ENCODE data around the gene STAC. TPM values are rescaled to one million over a fixed set of nuclear protein-coding genes. Genes with fewer than 3 reads are reported as not detected.
A peak's percentile ranks its signal among the peaks of the same experiment; 100 is the strongest.
"Not testable (repeated sequence)": the region's sequence is repeated elsewhere in the genome, so short reads cannot be mapped to it uniquely, and the experiment has no call there.

Gene STAC
- total and polyA plus RNA-seq, 10 of the 15 experiments (the other 5 are each of a cell fraction or from before 2014, with no cell fraction given): 0.07 TPM; not detected in 9

DNA sequence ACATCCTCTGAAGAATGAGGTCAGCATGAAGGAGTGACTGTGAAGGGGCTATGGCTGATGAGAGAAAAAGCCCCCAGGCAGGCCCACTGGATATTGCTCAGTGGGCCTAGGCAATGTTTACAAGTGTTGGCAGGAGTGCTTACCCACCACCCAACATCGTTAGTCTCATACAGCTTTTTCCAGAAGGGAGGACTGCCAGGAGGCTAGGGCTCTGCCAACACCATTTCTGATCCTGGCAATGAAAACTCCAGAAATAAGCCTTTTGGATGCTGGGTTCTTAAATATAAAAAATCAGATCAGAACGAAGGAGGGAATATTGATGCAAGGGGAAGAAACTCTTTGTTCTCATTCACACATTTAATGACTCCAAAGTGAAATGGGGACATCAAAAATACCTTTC is 194.9 kb downstream of the STAC start (continued):
- no peak for TF ChIP-seq BMI1 (IDR thresholded peaks at IDR 0.05; ENCODE audit: borderline replicate concordance)
- no peak for TF ChIP-seq IRF3 (IDR thresholded peaks at IDR 0.05)
- TF ChIP-seq ASH2L (IDR thresholded peaks at IDR 0.05; ENCODE audit: borderline replicate concordance, low read depth): no peak
- TF ChIP-seq SMAD5 (IDR thresholded peaks at IDR 0.05; ENCODE audit: low read depth): no peak
- no peak for TF ChIP-seq NKRF (conservative IDR thresholded peaks at IDR 0.05)
- TF ChIP-seq, protein P1, sequence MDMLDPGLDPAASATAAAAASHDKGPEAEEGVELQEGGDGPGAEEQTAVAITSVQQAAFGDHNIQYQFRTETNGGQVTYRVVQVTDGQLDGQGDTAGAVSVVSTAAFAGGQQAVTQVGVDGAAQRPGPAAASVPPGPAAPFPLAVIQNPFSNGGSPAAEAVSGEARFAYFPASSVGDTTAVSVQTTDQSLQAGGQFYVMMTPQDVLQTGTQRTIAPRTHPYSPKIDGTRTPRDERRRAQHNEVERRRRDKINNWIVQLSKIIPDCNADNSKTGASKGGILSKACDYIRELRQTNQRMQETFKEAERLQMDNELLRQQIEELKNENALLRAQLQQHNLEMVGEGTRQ (IDR thresholded peaks at IDR 0.05; ENCODE audit: borderline replicate concordance, low read depth, low read length): no peak

- H3K9ac ChIP-seq (ENCODE audit: control insufficient read depth, insufficient read depth, low read length); H3K27ac ChIP-seq (ENCODE audit: control insufficient read depth, insufficient read depth); H3K9me3 ChIP-seq (replicated peaks; ENCODE audit: control insufficient read depth, insufficient read depth, low read length); DNase-seq (ENCODE audit: low read depth, low spot score); H3K4me2 ChIP-seq (ENCODE audit: control insufficient read depth, insufficient read depth); H3K36me3 ChIP-seq (ENCODE audit: control insufficient read depth in 2 of 2, insufficient read depth in 2 of 2, low read length in 1 of 2); intact Hi-C loops (cut with micrococcal nuclease; ENCODE audit: unreplicated experiment); CTCF ChIA-PET; H3K27me3 ChIP-seq (replicated peaks in 1 of 2; ENCODE audit: control insufficient read depth in 2 of 2, insufficient read depth in 2 of 2, low read length in 1 of 2); in situ Hi-C loops (cut with MboI); H2AFZ ChIP-seq (ENCODE audit: control insufficient read depth, low read depth, low read length); H4K20me1 ChIP-seq (ENCODE audit: control insufficient read depth, insufficient read depth); ATAC-seq; SMC1A ChIA-PET (ENCODE audit: uncharacterized antibody, unreplicated experiment); H3K4me3 ChIP-seq; RAD21 ChIA-PET (ENCODE audit: unreplicated experiment); FAIRE-seq; H3K79me2 ChIP-seq (ENCODE audit: control insufficient read depth, insufficient read depth, low read length); H3K4me1 ChIP-seq (ENCODE audit: control insufficient read depth, insufficient read depth, low read length); BruUV-seq (replicated peaks); POLR2A ChIA-PET: not testable (repeated sequence)
- 6% methylated on average over 4 of the region's 4 CpGs for WGBS (ENCODE audit: insufficient coverage, insufficient replicate concordance, low lambda C conversion rate, missing lambda C conversion rate)
- TF ChIP-seq CBX5 (IDR thresholded peaks at IDR 0.05; ENCODE audit: low read depth): 0 out of 2 replicates have a peak, but pooled peaks have one; percentile 31
These were observed 198.1 kb downstream of the STAC start for GRCh38 chr3:36578418-36578817.
